ENCODE results near the gene ROR2. TPM values are rescaled to one million over a fixed set of nuclear protein-coding genes. Genes with fewer than 3 reads are reported as not detected.

Gene ROR2
- total RNA-seq, 1 experiment from 2014 or later, result 0.68 TPM

- Histone ChIP-seq H3K4me3 (ENCODE audit: low read depth, low read length) (no peak overlapping the region), H3K9me3 (no peaks in the 10 kb centered on the region), H3K27me3 (replicated peaks; ENCODE audit: control insufficient read depth, insufficient read depth, low read length) (no peaks in the 10 kb centered on the region), H3K36me3 (ENCODE audit: control insufficient read depth, insufficient read depth, low read length) (no peaks in the 10 kb centered on the region), H3K4me1 (no peaks in the 10 kb centered on the region)
- Mint-ChIP-seq H3K27ac (ENCODE audit: unreplicated experiment) (no peak overlapping the region), H3K36me3 (ENCODE audit: insufficient read depth, unreplicated experiment) (no peaks in the 10 kb centered on the region), H3K4me3 (ENCODE audit: unreplicated experiment) (no peak overlapping the region), H3K9me3 (ENCODE audit: unreplicated experiment) (no peaks in the 10 kb centered on the region), H3K4me1 (ENCODE audit: low read depth, unreplicated experiment) (no peaks in the 10 kb centered on the region), H3K27me3 (ENCODE audit: insufficient read depth, unreplicated experiment) (no peaks in the 10 kb centered on the region)
- ChIA-PET CTCF (no interaction called here), POLR2A (no interaction called here)
- TF ChIP-seq, protein P1, sequence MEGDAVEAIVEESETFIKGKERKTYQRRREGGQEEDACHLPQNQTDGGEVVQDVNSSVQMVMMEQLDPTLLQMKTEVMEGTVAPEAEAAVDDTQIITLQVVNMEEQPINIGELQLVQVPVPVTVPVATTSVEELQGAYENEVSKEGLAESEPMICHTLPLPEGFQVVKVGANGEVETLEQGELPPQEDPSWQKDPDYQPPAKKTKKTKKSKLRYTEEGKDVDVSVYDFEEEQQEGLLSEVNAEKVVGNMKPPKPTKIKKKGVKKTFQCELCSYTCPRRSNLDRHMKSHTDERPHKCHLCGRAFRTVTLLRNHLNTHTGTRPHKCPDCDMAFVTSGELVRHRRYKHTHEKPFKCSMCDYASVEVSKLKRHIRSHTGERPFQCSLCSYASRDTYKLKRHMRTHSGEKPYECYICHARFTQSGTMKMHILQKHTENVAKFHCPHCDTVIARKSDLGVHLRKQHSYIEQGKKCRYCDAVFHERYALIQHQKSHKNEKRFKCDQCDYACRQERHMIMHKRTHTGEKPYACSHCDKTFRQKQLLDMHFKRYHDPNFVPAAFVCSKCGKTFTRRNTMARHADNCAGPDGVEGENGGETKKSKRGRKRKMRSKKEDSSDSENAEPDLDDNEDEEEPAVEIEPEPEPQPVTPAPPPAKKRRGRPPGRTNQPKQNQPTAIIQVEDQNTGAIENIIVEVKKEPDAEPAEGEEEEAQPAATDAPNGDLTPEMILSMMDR (IDR thresholded peaks at IDR 0.05; ENCODE audit: insufficient read depth in 1 of 2, low read depth in 1 of 2, low read length in 1 of 2, severe bottlenecking in 1 of 2, unreplicated experiment in 1 of 2), result no peak
- intact Hi-C loops (cut with micrococcal nuclease; ENCODE audit: unreplicated experiment), result no loop called here
- DNase-seq, result no peak
- BruUV-seq (replicated peaks), result no TSS peak
These were observed 30.4 kb downstream of the ROR2 start for GRCh38 chr9:91919621-91920020.

- TF ChIP-seq, protein P1 (IDR thresholded peaks at IDR 0.05; ENCODE audit: insufficient read depth in 1 of 2, low read depth in 1 of 2, low read length in 1 of 2, severe bottlenecking in 1 of 2, unreplicated experiment in 1 of 2), result no peak
- Mint-ChIP-seq H3K36me3 (ENCODE audit: insufficient read depth, unreplicated experiment) (no peaks in the 10 kb centered on the region), H3K4me1 (ENCODE audit: low read depth, unreplicated experiment) (no peaks in the 10 kb centered on the region), H3K9me3 (ENCODE audit: unreplicated experiment) (no peaks in the 10 kb centered on the region), H3K27me3 (ENCODE audit: insufficient read depth, unreplicated experiment) (no peaks in the 10 kb centered on the region), H3K4me3 (ENCODE audit: unreplicated experiment) (no peak overlapping the region), H3K27ac (ENCODE audit: unreplicated experiment) (no peak overlapping the region)
- no peak overlapping the region for H3K4me3 ChIP-seq (ENCODE audit: low read depth, low read length)
- no peaks in the 10 kb centered on the region for H3K27me3 ChIP-seq (replicated peaks; ENCODE audit: control insufficient read depth, insufficient read depth, low read length)
- intact Hi-C loops (cut with micrococcal nuclease; ENCODE audit: unreplicated experiment), result no loop called here
- no peaks in the 10 kb centered on the region for H3K9me3 ChIP-seq
- ChIA-PET POLR2A (interaction anchor here (0.5 kb wide), 1 partner anchor 14 kb away, joined by 3 read pairs; no protein-coding TSS in a partner anchor), CTCF (no interaction called here)
- H3K4me1 ChIP-seq, result no peaks in the 10 kb centered on the region
- no TSS peak for BruUV-seq (replicated peaks)
- DNase-seq, result no peak
- H3K36me3 ChIP-seq (ENCODE audit: control insufficient read depth, insufficient read depth, low read length), result no peaks in the 10 kb centered on the region
These were observed 32.6 kb downstream of the ROR2 start for GRCh38 chr9:91917436-91917835.

- Mint-ChIP-seq H3K36me3 (ENCODE audit: insufficient read depth, unreplicated experiment) (no peaks in the 10 kb centered on the region), H3K9me3 (ENCODE audit: unreplicated experiment) (no peaks in the 10 kb centered on the region), H3K4me1 (ENCODE audit: low read depth, unreplicated experiment) (no peaks in the 10 kb centered on the region), H3K4me3 (ENCODE audit: unreplicated experiment) (no peak overlapping the region), H3K27ac (ENCODE audit: unreplicated experiment) (no peak overlapping the region), H3K27me3 (ENCODE audit: insufficient read depth, unreplicated experiment) (no peaks in the 10 kb centered on the region)
- no peak for DNase-seq
- Histone ChIP-seq H3K4me3 (ENCODE audit: low read depth, low read length) (no peak overlapping the region), H3K4me1 (no peaks in the 10 kb centered on the region), H3K36me3 (ENCODE audit: control insufficient read depth, insufficient read depth, low read length) (no peaks in the 10 kb centered on the region), H3K27me3 (replicated peaks; ENCODE audit: control insufficient read depth, insufficient read depth, low read length) (no peaks in the 10 kb centered on the region), H3K9me3 (no peaks in the 10 kb centered on the region)
- intact Hi-C loops (cut with micrococcal nuclease; ENCODE audit: unreplicated experiment), result no loop called here
- CTCF ChIA-PET, result interaction anchor here (0.6 kb wide), 1 partner anchor 39 kb away, joined by 5 read pairs; no protein-coding TSS in a partner anchor
- BruUV-seq (replicated peaks), result no TSS peak
- TF ChIP-seq, protein P1 (IDR thresholded peaks at IDR 0.05; ENCODE audit: insufficient read depth in 1 of 2, low read depth in 1 of 2, low read length in 1 of 2, severe bottlenecking in 1 of 2, unreplicated experiment in 1 of 2), result no peak
- POLR2A ChIA-PET, result no interaction called here
These were observed 34.3 kb downstream of the ROR2 start for GRCh38 chr9:91915524-91916263.
